ENCODE data around the gene LCP2. TPM values are rescaled to one million over a fixed set of nuclear protein-coding genes. Genes with fewer than 3 reads are reported as not detected.
A peak's percentile ranks its signal among the peaks of the same experiment; 100 is the strongest.

The LCP2 gene
- total RNA-seq, 1 experiment from 2014 or later: 0.61 TPM

- ChIA-PET RAD21 (ENCODE audit: low non-redundant PET in 1 of 2, low total read pairs in 2 of 2, uncharacterized antibody in 2 of 2, unreplicated experiment in 2 of 2) (no interaction called here), POLR2A (no interaction called here), CTCF (interaction anchor here (1.1 kb wide), 1 partner anchor 8 kb away, joined by 3 read pairs; no protein-coding TSS in a partner anchor)
- no peak overlapping the region for H3K9ac ChIP-seq (ENCODE audit: low read length)
- H4K20me1 ChIP-seq (ENCODE audit: insufficient read depth): no peaks in the 10 kb centered on the region
- H3K4me3 ChIP-seq (replicated peaks in 1 of 2; ENCODE audit: low read depth in 1 of 2, low read length in 2 of 2): no peak overlapping the region
- no peak overlapping the region for H3K27ac ChIP-seq (ENCODE audit: low read depth, low read length)
- no peak overlapping the region for H2AFZ ChIP-seq (ENCODE audit: low read depth, low read length, poor library complexity, severe bottlenecking)
- peak overlapping the region; percentile 58 for H3K4me2 ChIP-seq (ENCODE audit: low read length)
- BruUV-seq (replicated peaks): no TSS peak
- TF ChIP-seq RAD21 (IDR thresholded peaks at IDR 0.05; ENCODE audit: low read depth): no peak
- TF ChIP-seq ZNF274 (IDR thresholded peaks at IDR 0.05; ENCODE audit: low read depth, low read length): no peak
- no peak for TF ChIP-seq SIN3A (IDR thresholded peaks at IDR 0.05; ENCODE audit: low read depth)
- no peak for TF ChIP-seq ZBTB33 (IDR thresholded peaks at IDR 0.05; ENCODE audit: extremely low read depth, insufficient replicate concordance, low read length)
- TF ChIP-seq CBX3 (IDR thresholded peaks at IDR 0.05; ENCODE audit: low read depth): no peak
- TF ChIP-seq ATF3 (IDR thresholded peaks at IDR 0.05): no peak
- TF ChIP-seq CEBPB (IDR thresholded peaks at IDR 0.05; ENCODE audit: low read depth): no peak
- TF ChIP-seq JUND (IDR thresholded peaks at IDR 0.05): no peak
- no peaks in the 10 kb centered on the region for H3K36me3 ChIP-seq (ENCODE audit: control insufficient read depth in 1 of 2, insufficient read depth in 2 of 2, low read length in 2 of 2)
- DNase-seq (ENCODE audit: low read depth, low spot score): no peak
- intact Hi-C loops (cut with micrococcal nuclease): loop anchor here (1.0 to 10.0 kb wide), 4 partner anchors 115 to 1271 kb away; no protein-coding TSS in a partner anchor
- no peaks in the 10 kb centered on the region for H3K9me3 ChIP-seq (ENCODE audit: control insufficient read depth in 1 of 2, insufficient read depth in 1 of 2, low read depth in 1 of 2, low read length in 2 of 2)
- no peaks in the 10 kb centered on the region for H3K79me2 ChIP-seq (ENCODE audit: insufficient read depth, low read length)
- no peaks in the 10 kb centered on the region; the same call in 1 of the 2 replicates for H3K27me3 ChIP-seq (ENCODE audit: insufficient read depth, low read length)
- ATAC-seq: no peak
- peaks cover 2 to 18% of the 10 kb centered on the region in 2 experiments; a peak in 2 of 4 replicates for H3K4me1 ChIP-seq (ENCODE audit: control insufficient read depth in 1 of 2, insufficient read depth in 2 of 2, low read length in 2 of 2)
- no peaks in the 10 kb centered on the region for H3K9me2 ChIP-seq (ENCODE audit: insufficient read depth)
Measured at GRCh38 chr5:170218726-170219125, 78.9 kb downstream of the LCP2 start.
